SKM-1 treated with dmso at 0.1 percent for 144 hours (cell line): Measurements from ENCODE around the gene CCNB2.
A peak's percentile ranks its signal among the peaks of the same experiment; 100 is the strongest.

Source experiments
- DNase-seq: peaks from one replicate; lab custom pipeline; 2025; ENCODE audit not compliant: unreplicated experiment; lab: John Stamatoyannopoulos, UW

The CCNB2 gene

DNA sequence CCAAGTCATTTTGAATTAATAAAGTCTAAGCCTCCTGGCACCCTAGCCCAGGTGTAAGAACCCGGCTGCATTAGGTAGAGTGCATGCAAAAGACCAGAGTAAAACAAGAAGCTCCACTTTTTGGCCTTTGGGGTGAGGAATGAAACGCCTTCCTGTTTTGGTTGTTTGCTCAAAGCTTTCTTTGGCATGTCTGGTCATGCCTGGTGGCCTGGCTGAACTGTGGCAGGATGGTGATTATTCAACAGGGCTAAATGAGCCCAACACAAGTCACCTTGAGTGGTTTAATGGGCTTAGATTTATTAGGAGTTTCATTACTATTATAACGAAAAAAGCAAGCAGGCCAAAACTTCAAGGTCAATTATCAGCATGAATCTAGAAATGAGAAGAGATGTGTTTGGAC is 60.8 kb downstream of the CCNB2 start:
- peak; percentile 22 for DNase-seq

DNA sequence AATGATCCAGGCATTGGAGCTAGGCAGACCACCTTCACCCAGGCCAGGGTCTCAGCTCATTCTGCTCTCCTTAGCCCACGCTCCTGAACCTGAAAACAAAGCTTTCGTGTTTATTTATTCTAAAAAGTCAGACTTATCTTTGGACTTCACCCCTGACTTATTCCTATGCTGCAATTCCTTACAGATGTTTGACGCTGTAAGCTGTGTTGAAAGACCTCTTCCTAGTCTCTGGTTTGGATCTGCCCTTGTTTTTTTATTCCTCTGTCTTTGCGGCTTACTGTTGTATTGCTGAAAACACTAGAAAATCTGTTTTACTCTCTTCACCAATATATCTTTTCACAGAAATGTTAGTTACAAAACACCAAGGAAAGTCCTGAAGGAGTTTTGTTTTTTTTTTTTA is 61.2 kb downstream of the CCNB2 start:
- DNase-seq = no peak

DNA sequence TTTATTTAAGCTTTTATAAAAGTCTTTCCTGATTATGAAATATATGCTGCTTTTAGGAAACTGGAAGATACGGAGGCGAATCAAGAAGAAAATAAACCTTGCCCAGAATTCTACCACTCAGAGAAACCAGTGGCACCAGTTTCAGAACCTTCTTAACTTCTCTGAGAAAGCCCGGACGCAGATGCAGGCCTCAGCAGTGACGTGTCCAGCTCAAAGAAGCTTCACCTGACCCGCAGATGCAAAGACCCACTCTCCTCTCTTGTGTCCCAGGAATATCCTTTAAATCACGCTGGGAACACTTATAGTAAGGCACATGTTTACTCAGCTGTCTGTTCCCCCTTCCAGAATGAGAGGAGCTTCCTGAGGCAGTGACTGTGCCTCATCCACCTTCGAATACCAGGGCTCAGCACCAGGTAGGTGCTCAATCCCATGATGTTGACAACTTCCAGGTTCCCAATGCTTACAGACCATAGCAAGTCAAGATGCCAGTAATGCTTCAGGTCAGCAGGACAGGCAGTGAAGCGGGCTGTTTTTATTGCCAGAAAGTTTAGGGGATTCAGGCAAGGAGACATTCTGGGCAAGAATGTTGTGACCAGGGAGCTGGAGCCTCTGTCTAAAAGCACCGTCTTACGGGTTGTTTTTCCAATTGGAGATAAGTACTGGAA is 61.8 kb downstream of the CCNB2 start:
- DNase-seq = no peak

DNA sequence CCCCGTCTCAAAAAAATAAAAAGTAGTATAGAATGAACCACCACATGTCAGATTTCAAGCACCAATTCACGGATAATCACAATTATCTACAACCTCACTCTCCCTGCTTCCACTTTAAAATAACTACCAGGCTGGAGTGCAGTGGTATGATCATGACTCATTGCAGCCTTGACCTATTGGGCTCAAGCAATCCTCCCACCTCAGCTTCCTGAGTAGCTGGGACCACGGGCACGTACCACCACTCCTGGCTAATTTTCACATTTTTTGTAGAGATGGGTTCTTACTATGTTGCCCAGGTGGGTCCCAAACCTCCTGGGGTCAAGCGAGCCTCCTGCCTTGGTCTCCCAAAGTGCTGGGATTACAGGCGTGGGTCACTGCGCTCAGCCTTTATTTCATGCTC is 63.6 kb downstream of the CCNB2 start:
- DNase-seq = no peak

DNA sequence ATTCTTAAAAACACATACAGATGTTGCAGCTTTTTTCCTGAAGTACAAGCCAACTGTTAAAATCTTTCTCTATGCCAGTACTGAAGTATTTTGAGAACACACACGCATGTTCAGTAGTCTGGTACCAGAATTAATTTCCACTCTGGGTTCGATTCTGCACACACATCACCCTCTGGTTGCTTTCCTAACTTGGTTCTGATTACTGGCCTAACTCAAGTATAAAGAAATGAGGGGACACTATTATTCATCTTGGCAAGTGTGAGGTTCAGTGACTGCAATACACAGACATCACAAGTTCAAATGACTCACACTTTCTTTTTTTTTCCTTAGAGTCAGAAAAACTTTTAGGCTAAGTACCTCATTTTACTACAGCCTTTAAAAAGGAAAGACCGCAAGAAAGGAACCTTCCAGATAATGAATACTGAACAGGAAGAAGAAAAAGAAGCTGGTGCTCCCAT is 64.3 kb downstream of the CCNB2 start:
- no peak for DNase-seq

DNA sequence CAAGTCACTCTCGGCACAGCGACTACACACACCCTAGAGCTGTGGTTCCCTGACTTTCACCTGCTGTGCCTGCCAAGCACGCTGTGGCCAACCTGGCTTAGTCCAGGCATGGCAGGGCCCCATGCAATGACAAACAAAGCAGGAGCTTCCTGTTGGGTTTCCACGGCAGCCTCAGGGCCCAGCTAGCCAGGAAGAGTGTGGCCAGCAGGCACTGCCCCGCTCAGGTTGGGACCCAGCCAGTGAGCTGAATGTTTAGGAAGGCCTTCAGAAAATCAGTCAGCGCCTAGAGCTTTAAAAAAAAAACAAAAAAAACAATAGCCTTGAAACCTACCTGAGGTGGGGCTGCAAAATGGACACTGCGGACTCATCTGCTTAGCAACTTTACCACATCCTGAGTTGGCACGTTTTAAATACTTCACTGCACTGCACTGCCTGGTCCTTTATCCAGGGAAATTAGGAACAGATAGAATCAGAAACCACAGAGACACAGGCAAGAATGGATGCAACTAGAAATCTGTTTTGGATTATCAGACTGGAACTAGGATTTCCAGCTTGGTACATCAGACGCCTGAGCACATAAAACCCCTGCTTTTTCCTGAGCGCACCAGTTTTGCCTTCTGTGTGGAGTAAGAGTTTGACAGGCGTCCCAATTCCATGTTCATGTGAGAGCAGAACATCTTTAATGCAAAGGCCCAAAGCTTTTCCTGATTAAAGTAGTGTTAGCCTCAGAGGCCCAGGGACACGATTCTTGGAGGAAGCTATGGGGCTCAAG is 65.5 kb downstream of the CCNB2 start:
- no peak for DNase-seq

DNA sequence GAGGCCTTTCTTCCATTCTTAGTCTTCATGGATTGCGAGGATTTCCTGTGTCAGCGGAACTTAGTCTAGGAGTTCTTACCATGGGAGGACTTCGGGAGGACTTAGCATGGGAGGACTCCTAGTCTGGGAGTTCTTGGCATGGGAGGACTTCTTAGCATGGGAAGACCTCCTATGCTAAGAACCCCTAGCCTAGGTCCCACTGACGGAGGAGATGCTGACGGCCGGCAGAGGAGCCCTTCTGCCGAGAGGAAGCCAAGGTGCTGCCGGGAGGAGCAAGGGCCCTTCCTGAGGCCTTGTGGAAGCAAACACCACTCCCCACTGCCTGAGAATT is 66.1 kb downstream of the CCNB2 start:
- no peak for DNase-seq

DNA sequence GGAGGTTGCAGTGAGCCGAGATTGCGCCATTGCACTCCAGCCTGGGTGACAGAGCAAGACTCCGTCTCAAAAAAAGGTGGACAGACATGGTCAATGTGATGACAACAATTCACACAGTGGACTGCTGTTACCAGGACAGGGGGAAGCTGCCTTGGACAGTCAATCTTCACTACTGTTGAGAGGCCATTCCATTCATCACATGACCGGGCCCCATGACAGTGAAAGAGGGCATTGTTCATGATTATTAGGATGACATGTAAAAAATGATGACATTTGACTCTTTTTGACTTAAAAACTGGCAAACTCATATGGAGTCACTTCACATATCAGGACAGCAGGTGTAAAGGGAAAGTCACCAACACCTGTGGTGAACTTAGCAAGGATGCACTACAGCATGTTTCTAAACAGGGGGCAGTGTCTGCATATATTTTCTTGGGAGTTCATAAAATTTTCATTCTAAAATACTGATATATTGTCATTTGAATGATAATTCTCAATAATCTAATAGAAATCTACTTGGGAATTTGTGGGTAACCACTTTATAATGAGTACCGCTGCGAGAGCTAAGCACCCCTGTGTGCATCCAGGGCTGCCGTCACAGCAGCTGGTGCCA is 67.4 kb downstream of the CCNB2 start:
- no peak for DNase-seq

DNA sequence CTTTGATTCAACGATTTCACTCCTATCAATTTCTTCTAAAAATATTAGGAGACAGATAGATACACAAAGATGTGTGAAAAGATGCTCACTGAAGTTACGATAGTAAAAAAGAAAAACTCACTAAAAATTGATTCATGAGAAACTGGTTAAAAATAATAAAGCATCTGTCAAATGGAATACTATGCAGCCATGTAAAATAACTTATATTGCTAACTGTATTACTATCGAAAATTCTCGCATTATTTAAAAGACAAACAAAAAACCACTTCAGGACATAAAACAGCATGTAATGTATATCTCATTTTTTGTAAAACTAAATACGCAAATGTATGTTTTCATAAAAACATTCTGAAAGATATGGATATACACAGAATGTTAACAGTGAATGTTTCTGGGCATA is 68.2 kb downstream of the CCNB2 start:
- no peak for DNase-seq

DNA sequence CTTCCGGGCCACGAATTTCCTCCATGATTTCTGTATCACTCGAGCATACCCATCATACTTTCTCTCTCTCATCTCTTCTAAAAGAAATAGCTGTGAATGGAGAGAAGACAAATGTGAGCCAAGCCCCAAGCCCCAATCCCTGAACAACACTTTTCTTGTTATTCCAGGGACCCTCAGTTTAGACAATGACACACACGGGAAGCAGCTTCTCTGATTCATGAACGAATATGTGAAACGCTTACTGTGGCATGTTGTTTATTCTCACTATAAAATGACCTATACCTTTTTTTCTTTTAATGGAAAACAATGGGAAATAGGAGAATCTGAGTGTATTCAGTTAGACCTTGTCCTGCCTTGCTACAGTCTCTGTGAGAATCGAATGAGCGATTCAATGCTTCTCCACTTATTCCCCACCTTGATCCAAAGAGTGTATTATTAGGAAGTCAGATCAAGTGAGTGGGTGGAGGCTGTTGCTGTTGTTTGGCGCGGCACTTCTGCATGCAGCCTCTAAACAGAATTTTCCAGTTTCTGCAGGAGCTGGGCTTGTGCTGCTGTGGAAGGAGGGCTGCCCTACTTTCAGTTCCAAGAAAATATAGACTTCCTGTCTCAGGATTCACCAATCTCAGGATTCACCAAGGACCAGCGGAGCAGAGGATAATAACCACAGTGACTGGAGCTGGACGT is 69.3 kb downstream of the CCNB2 start:
- no peak for DNase-seq
